NCI-H226 (cell line): ENCODE results near the gene BBOX1.
"Not testable (repeated sequence)": the region's sequence is repeated elsewhere in the genome, so short reads cannot be mapped to it uniquely, and the experiment has no call there.

Experiments
- DNase-seq: peaks from one replicate; pipeline ENCODE4 v3.0.0-alpha.2; 2015

BBOX1 gene

GRCh38 chr11:27085605-27086004, 45.0 kb downstream of the BBOX1 start:
- DNase-seq: no peak

DNA sequence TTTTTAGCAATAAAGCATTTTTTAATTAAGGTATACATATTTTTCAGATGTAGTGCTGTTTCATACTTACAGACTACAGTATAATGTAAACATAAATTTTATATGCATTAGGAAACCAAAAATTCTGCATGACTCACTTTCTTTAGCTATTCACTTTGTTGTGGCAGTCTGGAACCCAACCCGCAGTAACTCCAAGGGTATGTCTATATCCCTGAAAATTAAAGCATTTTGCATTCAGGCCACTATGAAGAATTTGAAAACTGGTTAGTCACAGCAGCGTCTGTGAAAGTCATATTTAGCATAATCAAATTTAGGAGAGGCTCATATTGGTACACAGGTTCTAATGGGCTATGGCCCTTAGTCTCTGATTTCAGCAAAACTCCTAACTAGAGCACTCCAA, 46.8 kb downstream of the BBOX1 start:
- no peak for DNase-seq

DNA sequence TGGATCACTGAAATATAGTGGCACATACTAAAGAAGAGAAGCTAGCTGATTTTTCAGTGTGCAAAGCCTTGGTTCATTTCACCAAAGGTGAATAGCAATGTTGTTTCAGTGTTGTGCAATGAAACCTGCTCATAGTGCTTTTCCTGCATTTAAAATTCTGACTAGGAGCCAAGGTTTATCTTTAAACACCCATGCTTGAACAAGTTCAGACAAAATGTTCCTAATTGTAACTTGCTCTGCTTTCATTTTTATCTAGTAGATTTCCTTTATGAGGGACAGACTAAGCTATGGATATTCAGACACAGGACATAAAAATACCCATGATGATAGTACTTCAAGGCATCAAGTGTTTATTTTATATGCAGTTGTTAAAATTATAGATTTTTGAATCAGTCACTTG, 47.7 kb downstream of the BBOX1 start:
- no peak for DNase-seq

DNA sequence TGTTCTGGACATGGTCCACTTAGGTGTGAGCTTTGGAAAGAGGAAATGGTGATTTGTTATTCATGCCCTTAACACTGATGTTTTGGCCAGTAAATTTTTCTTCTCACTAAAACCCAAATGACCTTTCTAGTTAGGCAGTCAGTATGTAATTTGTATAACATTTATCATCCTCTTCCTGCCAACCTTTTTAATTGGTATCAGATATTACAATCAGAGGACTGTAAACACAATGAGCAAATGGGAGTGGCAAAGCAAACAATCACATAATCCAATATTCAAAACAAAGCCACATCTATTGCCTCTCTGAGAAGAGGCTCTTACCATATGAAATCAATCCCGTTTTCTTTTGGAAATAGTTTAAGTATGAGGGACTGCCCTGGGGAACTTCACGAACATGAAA, 49.1 kb downstream of the BBOX1 start:
- no peak for DNase-seq

DNA sequence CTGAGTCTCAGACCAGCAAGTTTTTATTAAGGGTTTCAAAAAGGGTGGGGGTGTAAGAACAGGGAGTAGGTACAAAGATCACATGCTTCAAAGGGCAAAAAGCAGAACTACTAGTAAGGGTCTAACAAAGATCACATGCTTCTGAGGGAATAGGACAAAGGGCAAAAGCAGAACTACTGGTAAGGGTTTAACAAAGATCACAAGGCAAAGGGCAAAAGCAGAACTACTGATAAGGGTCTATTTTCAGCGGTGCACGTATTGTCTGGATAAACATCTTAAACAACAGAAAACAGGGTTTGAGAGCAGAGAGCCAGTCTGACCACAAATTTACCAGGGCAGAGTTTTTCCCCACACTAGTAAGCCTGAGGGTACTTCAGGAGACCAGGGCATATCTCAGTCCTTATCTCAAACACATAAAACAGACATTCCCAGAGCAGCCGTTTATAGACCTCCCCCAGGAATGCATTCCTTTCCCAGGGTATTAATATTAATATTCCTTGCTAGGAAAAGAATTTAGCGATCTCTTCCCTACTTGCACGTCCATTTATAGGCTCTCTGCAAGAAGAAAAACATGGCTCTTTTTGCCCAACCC, 49.8 kb downstream of the BBOX1 start:
- DNase-seq: not testable (repeated sequence)

- no peak for DNase-seq
These were observed 53.5 kb downstream of the BBOX1 start for GRCh38 chr11:27094120-27094519.

- no peak for DNase-seq
These were observed 54.4 kb downstream of the BBOX1 start for GRCh38 chr11:27095059-27095458.

GRCh38 chr11:27095887-27096286, 55.3 kb downstream of the BBOX1 start:
- DNase-seq: no peak

- DNase-seq: no peak
These were observed 56.9 kb downstream of the BBOX1 start for GRCh38 chr11:27097551-27097950.

GRCh38 chr11:27100534-27100933, 59.9 kb downstream of the BBOX1 start:
- no peak for DNase-seq

DNA sequence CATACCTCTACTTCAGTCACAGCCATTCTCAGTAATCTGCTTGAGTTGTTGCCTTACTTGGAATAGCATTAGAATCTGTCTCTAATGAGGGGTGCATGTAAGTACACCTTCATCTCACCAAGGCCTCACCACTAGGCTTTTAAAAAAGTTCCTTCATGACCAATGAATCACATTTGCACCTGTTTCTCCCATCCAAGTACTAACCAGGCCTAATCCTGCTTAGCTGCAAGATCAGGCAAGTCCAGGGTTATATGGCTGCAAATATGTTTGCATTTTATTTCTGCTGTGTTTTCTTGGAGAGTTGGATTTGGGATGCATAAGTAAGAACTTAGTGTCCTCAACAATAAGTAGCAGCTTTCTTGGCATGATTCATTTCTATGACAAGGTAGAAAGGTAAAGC, 66.9 kb downstream of the BBOX1 start:
- no peak for DNase-seq

- DNase-seq: no peak
These were observed 68.2 kb downstream of the BBOX1 start for GRCh38 chr11:27108809-27109208.

DNA sequence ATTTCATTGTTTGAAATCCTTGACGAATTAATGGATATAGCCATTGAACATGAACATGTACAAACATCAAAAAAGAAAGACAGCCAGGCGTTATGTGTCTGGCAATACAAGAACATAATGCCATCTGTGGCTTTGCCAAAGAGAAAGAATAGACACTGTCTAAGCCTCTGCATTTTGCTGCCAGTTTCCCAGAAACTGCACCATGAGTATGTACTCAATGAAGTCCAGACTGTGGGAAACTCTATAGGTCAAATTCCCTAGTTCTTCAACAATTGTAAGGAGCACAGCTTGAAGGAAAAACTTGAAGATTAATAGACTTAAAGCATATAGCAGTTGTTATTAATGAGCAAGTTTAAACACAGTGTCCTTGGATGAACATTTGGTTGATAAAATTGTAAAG, 71.3 kb downstream of the BBOX1 start:
- DNase-seq: no peak

DNA sequence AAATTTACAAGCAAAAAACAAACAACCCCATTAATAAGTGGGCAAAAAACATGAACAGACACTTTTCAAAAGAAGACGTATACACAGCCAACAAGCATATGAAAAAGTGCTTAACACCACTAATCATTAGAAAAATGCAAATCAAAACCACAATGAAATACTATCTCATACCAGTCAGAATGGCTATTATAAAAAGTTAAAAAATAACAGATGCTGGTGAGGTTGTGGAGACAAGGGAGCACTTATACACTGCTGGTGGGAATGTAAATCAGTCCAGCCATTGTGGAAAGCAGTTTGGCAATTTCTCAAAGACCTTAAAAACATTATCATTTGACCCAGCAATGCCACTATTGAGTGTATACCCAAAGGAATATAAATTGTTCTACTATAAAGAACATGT, 72.3 kb downstream of the BBOX1 start:
- no peak for DNase-seq

GRCh38 chr11:27115051-27115650, 74.5 kb downstream of the BBOX1 start:
- DNase-seq: no peak

- DNase-seq: no peak
These were observed 76.1 kb downstream of the BBOX1 start for GRCh38 chr11:27116684-27117083.

DNA sequence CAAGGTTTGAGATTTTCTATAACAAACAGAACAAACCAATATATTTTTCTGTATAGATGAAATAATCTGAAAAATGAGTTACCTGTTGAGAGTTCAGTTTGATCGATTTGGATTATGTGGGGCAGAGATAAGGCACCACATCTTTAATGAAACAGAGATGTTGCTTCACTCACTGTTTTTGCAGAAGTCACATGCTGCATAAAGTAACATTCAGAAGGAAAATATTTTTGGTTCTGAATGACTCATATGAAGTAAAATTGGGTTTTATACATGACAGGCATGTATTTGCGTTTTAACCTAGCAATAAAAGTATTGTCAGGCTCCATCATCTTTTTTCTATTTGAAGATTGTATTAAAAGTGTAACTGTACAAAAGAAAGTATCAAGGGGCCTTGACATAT, 77.8 kb downstream of the BBOX1 start:
- no peak for DNase-seq

DNA sequence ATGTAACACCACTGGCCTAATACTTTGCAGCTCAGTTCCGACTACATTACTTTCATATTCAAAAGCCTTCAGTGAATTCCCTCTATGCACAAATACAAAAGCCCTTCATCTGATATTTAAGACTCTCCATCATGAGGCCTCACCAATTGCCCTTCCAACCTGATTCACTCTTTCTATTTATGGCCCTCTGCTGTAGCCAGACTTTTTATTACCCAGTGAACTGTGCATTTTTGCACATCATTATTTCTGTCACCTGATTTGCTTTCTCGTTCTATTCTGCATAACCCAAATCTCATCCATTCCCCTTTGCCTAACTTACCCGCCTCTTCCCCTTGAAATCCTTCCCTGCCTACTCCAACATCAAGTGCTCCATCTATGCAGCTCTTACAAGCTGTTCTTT, 78.3 kb downstream of the BBOX1 start:
- DNase-seq: no peak

DNA sequence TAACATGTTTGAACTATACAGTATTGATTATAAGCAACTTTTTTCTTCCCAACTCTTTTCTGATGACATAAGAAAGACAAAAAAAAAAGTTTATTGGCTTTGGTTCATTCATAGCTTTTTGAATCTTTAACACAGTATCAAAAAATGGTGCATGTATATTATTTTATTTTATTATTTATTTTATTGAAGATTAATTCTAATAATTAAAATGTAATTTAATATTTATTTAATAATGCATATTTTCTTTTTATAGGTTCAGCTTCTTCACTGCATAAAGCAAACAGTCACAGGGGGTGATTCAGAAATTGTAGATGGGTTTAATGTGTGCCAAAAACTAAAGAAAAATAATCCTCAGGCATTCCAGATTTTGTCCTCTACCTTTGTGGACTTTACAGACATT, 78.8 kb downstream of the BBOX1 start:
- no peak for DNase-seq

- no peak for DNase-seq
These were observed 79.6 kb downstream of the BBOX1 start for GRCh38 chr11:27120211-27120610.

DNA sequence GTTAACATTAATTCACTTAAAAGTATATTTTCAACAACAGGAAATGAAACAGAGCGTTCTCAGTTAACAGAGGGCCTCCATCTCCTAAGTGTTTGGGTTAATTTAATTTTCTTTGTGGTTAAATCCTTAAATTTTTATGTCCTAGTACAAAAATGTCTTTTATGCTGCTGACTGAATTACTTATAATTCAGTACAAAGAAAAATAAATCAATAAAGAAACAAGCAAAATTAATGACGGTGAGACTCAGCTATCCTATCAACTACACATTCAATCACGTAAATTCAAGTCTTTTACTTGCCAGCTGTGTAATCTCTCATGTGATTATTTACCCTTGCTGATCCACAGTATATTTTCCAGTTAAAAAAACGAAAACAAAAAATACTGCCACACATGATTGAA, 81.4 kb downstream of the BBOX1 start:
- DNase-seq: no peak

GRCh38 chr11:27124514-27125264, 84.1 kb downstream of the BBOX1 start:
- no peak for DNase-seq

GRCh38 chr11:27129686-27130085, 89.1 kb downstream of the BBOX1 start:
- DNase-seq: no peak

DNA sequence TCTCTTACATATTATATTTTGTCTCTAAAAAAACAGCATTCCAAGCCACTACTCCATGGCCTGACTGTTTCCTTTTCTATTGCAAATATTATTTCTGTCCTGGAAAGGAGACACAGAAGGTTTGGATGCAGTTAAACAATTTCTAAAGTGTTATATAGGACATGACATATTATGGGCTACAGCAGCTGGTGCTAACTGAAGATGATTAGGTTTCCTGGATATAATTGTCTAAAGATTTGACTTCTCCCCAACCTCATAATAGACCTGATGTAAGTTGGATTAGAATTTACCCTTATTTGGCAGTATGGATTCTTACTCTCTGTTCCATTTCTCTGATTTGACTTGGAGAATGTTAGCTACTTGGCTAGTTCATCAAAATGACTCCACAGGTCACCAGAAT, 90.2 kb downstream of the BBOX1 start:
- DNase-seq: no peak

GRCh38 chr11:27135924-27136329, 95.3 kb downstream of the BBOX1 start:
- not testable (repeated sequence) for DNase-seq
